Stimulated activated CD8-positive, alpha-beta memory T cell treated with anti-CD3 and anti-CD28 coated beads, Interleukin-4, amount 100 ng/mL, for 24 hours (primary cell): Measurements from ENCODE around the gene OCIAD2.
"Not testable (repeated sequence)": the region's sequence is repeated elsewhere in the genome, so short reads cannot be mapped to it uniquely, and the experiment has no call there.

Source experiments
- DNase-seq: peaks from one replicate; pipeline ENCODE4 v3.0.0-alpha.2; 2020; ENCODE audit warnings: low read depth

Gene OCIAD2, protein sequence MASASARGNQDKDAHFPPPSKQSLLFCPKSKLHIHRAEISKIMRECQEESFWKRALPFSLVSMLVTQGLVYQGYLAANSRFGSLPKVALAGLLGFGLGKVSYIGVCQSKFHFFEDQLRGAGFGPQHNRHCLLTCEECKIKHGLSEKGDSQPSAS

DNA sequence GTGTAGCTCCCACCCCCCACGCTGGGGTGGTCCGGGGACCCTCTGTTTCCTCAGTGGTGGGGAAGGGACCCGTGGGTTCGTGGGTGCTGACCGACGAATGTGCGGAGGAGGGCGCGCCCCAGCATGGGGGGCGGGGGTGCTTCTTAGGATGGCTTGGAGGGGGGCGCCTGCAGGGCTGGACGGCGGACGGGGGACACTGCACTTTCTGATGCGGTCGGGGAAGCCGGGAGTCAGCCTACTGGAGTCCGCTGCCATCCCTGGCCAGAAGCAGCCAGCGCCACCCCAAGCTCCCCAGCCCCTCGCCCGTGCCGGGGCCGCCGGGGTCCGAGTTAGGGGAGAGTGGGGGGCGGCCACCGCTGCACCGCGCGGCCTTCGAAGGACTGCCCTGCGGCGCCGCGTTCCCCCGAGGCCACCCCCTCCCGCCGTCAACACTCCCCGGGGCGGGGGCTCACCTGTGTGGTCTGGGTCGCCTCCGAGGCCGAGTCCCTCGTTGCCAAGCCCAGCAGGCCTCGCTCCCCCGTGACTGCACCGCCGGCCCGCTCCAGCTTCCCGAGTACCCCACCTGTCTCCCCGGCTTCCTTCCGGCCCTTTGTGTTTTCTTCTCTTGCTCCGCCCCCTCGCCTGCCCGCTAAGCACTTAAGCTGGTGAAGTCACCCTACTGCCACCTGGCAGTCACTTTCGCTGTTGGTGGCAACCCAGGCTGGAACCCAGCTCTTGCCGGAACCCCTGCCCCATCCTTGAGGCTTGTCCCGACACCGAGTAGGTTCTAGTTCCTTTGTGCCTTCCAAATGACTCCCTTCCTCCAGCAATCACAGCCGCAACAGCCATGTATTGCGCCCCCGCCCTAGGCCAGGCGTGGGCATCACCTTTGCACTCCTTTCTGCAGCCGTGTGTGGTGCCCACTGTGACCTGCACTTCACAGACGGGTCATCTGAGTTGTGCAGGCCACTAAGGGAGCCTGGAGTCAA, at the start of gene OCIAD2:
OCIAD2 (minus strand) TSS at position 569 of the 968 bp plus-strand sequence. CDS start 2,225 bp downstream, outside the sequence.
- DNase-seq = peak; percentile 64

DNA sequence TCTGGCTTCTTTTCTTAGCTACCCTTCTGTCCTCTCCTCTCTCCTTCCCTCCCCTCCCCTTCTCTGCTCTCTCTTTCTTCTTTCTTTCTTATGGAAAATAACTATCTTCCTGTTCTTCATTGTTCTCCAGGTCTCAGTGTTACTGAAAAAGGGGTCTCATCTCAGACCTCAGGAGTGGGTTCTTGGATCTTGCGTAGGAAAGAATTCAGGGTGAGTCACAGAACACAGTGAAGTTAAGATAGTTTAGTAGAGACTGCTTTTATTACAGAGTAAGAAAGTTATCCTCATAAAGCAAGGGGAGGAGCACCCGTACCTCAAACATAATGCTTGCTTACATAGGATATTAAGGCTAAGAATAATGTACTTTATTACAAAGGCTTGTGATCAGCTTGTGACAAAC, 47.7 kb upstream of the OCIAD2 start:
- no peak for DNase-seq

DNA sequence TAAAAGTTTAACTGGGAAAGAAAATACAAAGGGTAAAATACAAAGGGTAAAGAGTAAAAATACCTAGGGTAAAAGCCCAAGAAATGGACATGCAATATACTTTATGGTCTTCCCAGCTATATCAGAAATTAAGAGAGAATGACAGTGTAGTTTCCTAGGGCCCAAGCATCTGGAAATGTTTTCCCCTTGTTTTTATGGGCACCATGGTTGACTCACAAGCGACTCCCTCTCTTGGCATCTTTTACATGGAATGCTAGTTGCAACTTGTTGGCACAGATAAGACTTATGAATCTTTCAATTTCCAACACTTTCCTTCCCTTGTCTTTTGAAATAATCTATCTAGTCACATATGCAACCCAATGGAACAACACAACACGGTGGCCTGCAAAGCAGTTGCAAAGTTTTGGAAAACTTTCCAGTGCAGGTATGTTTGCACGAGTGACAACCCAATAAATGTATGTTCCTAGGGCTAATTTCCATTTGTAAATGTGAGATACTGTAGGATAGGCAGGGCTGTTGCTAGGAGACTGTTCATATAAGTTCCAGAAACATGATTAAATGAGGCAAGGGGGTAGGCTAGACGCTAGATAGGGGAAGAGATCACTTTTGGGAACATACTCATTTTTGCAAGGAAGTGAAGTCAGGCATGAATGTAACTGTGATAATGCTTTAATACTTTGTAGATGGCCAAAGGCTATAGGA, 43.1 kb upstream of the OCIAD2 start:
- no peak for DNase-seq

DNA sequence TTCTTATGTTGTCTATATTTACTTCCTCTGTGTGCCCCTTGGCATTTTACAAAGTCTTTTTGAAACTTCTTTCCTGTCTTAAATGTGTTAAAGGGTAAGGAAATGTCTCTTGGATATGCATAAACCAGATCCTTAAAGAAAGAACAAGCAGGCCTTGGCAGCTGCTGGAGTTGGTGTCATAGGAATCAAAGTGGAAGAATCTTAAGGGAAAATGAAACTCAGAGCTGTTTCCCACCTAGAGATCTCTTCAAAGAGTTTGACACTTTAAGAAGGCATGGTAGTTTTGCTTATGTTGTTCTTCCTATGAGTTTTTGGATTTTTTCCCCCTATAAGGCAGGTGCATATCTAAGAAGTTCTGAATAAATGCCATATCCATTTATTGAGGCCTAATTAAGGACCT, 42.5 kb upstream of the OCIAD2 start:
- DNase-seq = no peak

DNA sequence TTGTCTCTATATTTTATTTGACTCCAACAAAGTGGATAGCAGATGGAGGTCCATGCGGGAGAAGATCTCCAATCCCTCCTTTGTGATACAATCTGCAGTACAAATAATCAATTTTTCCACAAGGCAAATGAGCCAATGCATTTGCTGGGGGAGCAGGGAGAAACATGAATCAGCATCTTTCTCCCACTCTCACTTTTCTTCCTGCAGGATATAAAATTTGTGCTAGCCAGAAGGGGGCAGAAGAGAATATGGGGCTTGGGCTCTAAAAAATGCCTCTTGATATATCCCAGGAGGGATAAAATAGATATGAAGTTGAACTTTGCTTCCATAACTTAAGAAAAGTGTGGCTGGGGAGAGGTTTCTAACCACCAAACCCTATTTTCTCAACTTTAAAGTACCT, 41.2 kb upstream of the OCIAD2 start:
- no peak for DNase-seq

DNA sequence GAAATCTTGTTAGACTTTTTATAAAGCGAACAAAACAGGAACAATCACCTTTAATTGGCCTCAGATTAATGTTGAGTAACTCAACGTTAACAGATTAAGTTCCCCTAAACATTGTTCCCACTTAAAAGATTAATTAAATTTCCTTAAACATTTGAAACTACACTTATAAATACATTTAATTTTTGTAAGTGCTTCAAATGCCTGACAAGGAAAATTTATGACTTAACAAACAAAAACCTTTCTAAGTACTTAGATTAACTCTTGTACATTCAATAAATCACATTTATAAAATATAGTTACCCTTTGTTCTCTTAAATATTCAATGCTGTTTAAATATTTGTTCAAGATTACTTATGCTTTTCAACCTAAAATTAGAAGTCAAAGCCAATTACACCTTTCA, 39.4 kb upstream of the OCIAD2 start:
- DNase-seq = no peak

DNA sequence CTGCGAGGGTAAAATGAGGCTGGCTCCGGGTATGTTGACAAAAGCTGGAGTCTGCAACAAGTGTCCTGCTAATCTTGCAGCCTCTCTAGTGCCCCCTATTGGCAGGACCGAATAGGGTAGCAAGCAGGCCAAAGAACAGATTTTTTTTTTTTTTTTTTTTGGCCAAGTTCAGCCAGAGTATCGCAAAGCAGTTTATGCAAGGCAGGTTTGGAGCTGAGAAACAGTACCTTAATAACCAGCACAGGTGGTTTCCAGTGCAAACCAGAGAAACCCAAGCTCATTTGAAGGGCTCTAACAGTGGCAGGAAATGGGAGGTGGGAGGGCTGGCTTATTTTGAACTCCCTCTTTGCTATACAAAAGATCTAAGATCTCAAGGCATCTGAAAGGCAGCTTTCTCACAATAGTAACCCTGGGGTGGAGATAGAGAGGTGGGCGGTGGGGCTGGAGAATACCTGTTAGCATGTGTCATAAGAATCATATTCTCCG, 38.2 kb upstream of the OCIAD2 start:
- no peak for DNase-seq

DNA sequence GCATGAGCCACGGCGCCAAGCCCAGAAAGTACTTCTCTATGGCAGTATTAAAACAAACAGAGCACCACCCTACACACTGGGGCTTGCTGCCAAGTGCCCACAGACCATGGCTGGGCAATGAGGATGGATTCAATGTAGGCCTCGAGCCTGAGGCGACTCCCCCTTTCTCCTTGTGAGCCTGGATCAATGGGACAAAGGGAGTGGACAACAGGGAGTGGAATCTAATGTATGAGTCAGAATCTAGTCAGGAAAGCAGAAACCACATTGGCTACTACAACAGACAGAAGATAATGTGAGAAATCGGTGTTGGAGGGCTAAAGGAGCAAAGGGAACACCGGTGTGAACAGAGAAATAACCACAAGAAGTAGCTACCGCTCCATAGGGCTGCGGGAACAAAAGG, 37.7 kb upstream of the OCIAD2 start:
- no peak for DNase-seq

DNA sequence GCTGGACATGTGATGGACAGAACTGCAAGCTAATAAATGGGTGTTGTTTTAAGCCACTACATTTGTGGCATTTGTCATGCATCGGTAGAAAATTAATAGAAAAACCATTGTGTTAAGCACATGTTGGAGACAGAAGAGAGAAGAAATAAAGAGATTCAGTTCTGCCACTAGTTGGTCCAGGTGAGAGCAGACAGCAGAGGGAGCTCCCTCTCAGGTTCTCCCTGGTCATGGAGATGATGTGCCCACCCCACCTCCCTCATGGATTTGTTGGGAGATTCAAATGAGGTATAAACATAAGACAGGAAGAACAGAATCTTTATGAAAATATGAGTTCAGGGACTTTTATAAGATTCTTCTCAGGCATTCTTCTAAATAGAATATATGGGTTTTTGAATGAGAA, 36.8 kb upstream of the OCIAD2 start:
- no peak for DNase-seq

DNA sequence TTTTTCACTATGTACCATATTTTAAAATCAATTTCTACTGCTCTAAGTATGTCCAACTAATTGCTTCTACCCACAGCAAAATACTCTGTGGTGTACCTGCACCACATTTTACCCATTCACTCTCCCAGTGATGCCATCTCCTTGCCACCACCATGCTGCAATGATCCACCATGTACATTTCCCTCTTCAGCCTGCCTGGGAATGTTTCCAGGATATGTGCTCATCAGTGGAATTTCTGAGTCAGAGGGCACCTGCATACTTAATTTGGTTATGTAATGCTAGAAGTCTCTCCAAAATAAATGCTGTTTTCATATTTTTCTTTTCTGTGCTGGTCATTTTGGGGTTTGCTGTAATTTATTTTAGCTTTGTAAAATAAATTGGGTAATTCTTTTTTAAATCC, 33.2 kb upstream of the OCIAD2 start:
- DNase-seq = no peak

DNA sequence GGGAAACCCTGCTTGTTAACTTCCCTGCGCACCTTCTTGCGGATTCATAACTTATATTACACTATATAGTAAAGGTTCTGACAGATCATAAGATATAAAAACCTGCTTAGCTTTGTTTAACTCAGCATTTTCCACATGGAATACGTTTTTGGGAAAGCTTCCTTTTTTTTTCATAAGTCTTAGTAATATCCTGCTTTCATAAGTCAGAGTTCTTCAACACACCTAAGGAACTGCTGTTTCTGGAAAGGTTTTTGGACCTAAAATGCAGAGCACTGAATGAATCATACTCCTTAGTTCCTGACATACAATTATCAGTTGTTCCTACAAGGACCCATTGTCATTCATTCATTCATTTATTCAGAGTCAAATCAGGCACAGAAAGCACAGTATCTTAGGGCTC, 32.3 kb upstream of the OCIAD2 start:
- DNase-seq = no peak

DNA sequence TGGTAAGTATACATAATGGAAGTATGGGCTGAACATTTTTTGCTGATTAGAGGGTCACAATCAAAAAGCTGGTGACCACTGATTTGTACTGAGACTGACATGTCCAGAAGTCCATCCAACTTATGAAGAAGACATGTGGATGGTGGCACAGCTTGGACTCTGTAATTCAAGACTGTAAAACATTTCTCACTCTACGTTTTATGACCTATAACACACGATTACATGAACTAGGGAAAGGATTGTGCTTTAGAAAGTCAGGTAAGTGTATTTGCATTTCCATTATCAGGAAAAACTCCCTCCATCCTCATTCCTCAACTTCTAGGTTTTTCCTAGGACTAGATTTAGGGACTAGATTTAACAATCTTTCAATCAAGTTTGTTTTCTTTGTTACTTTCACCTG, 30.5 kb upstream of the OCIAD2 start:
- no peak for DNase-seq

DNA sequence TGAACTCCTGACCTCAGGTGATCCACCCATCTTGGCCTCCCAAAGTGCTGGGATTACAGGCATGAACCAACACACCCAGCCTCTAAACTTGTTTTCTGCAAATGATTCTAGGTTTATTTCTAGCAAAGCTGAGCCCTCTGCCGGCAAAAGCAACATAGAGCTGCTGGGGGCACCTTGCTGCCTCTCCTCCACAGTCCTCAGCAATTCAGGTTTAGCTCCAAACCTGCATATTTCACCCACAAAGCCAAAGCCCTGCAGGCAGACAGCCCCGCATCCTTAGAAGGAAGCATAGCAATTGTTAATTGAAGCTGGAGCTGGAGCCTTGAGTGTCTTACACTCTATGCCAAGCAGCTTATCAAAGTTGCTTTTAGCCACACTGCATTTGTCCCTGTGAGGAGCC, 24.9 kb upstream of the OCIAD2 start:
- DNase-seq = no peak

DNA sequence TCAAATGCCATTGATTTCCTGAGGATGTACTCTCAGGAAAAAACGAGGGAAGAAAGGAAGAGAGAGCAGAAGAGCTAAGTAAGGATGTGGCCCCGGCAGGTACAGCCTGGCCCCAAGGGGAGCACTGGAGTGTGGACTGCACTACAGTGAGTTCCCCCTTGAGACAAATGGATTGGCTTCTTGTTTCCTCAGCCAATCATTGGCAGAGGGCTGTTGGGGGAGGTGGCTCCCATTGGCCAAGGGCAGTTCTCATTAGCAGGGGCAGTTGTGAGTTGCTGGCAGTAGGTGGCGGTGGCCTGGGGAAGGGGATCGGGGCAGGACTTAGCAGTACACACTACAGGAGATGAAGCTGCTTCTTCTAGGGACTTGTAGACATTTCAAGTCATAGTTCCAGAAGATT, 24.1 kb upstream of the OCIAD2 start:
- no peak for DNase-seq

DNA sequence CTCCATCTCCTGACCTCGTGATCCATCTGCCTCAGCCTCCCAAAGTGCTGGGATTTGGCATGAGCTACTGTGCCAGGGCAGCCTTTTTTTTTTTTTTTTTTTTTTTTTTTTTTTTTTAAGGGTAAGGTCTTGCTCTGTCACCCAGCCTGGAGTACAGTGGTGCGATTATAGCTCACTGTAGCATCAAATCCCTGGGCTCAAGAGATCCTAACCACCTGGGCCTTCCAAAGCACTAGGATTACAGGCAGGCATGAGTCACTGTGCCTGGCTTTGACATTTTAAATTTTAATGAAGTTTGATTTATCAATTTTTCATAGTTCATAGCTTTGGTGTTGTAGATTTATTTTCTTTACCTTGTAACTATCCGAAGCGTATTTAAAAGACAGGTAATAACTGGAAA, 17.8 kb upstream of the OCIAD2 start:
- no peak for DNase-seq

DNA sequence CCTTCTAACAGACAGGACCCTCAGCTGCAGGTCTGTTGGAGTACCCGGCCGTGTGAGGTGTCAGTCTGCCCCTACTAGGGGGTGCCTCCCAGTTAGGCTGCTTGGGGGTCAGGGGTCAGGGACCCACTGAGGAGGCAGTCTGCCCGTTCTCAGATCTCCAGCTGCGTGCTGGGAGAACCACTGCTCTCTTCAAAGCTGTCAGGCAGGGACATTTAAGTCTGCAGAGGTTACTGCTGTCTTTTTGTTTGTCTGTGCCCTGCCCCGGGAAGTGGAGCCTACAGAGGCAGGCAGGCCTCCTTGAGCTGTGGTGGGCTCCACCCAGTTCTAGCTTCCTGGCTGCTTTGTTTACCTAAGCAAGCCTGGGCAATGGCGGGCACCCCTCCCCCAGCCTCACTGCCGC, 16.5 kb upstream of the OCIAD2 start:
- not testable (repeated sequence) for DNase-seq

DNA sequence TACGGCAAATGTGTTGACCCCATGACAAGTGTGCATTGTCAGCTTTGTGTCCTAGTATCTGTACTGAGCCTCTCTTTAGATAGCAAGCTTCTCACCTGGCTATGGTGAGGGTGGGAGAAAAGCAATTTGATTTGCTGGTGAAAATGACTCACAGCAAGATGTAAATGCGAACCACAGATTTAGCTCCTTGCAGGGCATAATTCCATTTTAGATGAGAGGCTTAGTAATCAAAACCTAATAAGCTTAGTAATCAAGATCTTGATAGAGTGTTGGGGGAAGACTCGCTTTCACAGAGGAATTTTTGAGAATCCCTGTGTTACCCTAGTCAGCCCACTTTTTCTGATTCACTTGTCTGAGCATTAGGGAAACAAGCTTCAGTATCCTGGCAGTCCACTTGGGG, 7.7 kb upstream of the OCIAD2 start:
- no peak for DNase-seq

DNA sequence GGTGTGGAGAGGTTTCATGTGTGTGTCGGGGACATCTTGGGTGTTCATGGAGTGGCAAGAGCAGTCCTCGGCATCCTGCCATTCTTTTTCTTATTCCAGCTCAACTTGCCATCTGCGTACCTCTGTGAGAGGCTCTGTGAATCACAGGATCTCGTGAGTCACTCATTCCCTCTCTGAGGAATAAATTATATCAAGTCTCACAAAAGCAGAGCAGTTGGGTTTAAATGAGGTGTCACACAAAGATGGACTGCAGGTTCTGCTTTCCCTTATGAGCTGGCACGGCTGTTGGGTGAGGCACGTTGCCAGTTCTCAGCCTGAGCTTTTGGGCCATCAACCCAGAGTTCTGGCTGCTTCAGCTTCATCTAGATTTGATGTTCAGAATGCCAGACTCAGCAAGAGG, 6.8 kb upstream of the OCIAD2 start:
- DNase-seq = no peak

DNA sequence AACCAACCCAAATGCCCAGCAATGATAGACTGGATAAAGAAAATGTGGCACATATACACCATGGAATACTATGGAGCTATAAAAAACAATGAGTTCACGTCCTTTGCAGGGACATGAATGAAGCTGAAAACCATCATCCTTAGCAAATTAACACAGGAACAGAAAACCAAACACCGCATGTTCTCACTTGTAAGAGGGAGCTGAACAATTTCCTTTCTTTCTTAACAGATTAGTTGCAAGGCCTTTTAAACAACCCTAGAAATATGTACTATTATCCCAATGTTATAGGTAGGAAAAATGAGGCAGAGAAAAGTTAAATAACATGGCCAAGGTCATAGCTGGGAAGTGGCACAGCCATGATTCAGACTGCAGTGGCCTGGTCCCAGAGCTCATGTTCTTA, 5.8 kb upstream of the OCIAD2 start:
- DNase-seq = no peak

DNA sequence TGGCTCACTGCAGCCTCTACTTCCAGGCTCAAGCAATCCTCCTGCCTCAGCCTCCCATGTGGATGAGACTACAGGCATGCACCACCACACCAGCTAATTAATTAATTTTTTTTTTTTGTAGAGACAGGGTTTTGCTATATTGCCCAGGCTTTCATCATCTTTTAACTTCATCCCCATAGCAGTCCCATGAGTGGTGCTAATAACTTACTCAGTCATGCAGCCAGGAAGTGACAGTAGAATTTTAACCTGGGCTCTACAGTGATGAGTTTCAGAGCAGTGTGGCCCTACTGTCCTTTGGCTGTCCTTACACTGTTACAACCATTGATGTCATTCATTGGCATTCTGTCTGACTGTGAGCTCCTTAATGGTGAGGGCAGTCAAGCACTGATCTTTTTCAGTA, 3.9 kb upstream of the OCIAD2 start:
- no peak for DNase-seq

DNA sequence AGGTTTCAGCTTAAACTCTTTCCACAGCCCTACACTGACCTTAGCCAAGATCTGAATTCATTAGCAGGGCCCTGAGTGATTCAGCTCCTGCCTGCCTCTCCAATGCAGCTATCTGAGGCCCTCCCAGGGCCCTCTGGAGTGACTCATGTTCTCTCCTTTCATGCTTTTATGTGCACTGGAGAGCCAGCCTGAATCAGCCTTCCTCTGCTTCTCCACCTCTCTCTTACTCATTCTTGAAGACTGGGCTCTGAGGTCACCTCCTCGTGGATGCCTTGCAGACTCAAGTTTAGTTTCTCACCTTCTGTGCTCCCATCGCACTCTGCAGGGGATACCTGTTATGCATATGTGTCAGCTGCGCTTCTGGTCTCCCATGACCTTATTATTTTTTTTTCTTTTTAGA, 3.1 kb upstream of the OCIAD2 start:
- DNase-seq = peak; percentile 36

DNA sequence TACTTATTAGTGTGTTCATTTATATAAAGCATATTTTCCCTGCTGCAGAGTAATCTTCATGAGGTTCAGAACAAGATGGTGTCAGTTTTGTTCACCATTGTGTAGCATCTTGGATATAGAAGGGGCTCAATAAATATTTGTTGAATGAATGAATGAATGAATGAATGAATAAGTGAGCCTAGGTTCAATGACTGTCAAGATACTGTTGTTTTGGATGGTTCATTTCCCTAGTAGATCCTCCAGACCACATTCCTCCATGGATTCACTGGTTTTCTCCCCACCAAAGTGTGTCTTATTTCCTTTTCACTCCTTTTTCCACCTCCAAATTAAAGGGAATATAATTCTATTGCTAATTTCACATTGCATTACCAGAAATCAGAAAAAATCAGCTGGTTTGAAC, 2.1 kb upstream of the OCIAD2 start:
- DNase-seq = no peak
